HEK293T (cell line): ENCODE results near the gene SCNN1A.

Experiments
- ARNT ChIP-seq: fragments of 450-650 bp; IDR thresholded peaks from 2 replicates; pipeline ENCODE4 v1.6.1; 2017; ENCODE audit warnings: mild to moderate bottlenecking
- BHLHE40 ChIP-seq: fragments of 450-650 bp; IDR thresholded peaks from 2 replicates; pipeline ENCODE4 v1.6.1; 2016; ENCODE audit warnings: mild to moderate bottlenecking, moderate library complexity, borderline replicate concordance
- CTBP1 ChIP-seq: fragments of 450-650 bp; IDR thresholded peaks from 2 replicates; pipeline ENCODE4 v1.6.1; 2016; ENCODE audit warnings: borderline replicate concordance
- FOXA1 ChIP-seq: fragments of 450-650 bp; IDR thresholded peaks from 2 replicates; pipeline ENCODE4 v1.6.1; 2016; ENCODE audit warnings: mild to moderate bottlenecking
- FOXK2 ChIP-seq: fragments of 450-650 bp; IDR thresholded peaks from 2 replicates; pipeline ENCODE4 v1.6.1; 2016; ENCODE audit warnings: mild to moderate bottlenecking
- FOXM1 ChIP-seq: fragments of 450-650 bp; IDR thresholded peaks from 2 replicates; pipeline ENCODE4 v1.6.1; 2017; ENCODE audit warnings: mild to moderate bottlenecking, borderline replicate concordance
- NFRKB ChIP-seq: fragments of 450-650 bp; IDR thresholded peaks from 2 replicates; pipeline ENCODE4 v1.6.1; 2016; ENCODE audit warnings: mild to moderate bottlenecking, moderate library complexity
- PKNOX1 ChIP-seq: fragments of 450-650 bp; IDR thresholded peaks from 2 replicates; pipeline ENCODE4 v1.6.1; 2016
- SP1 ChIP-seq: fragments of 450-650 bp; IDR thresholded peaks from 2 replicates; pipeline ENCODE4 v1.6.1; 2017
- TARDBP ChIP-seq: fragments of 450-650 bp; IDR thresholded peaks from 2 replicates; pipeline ENCODE4 v1.6.1; 2016

- TF ChIP-seq CTBP1 (no peak), SP1 (no peak), FOXA1 (no peak), TARDBP (no peak), FOXM1 (no peak), ARNT (no peak), PKNOX1 (no peak), BHLHE40 (no peak), NFRKB (no peak), FOXK2 (no peak)
Observed at GRCh38 chr12:6420364-6420763, 45.0 kb upstream of the SCNN1A start.
